G401.6 (cell line): ENCODE results near the gene H19.

Experiments used
- FAIRE-seq: peaks from 2 replicates; lab custom pipeline; 2012; peaks lifted over from hg19 to GRCh38; lab: Jason Lieb, UNC

Gene H19

GRCh38 chr11:1982873-1983600 lies 14.6 kb downstream of the H19 start:
- FAIRE-seq: no peak

- FAIRE-seq: no peak
These were observed 18.0 kb downstream of the H19 start for GRCh38 chr11:1979607-1980006.

- FAIRE-seq: no peak
These were observed 18.7 kb downstream of the H19 start for GRCh38 chr11:1978720-1979473.

- FAIRE-seq: no peak
These were observed 22.5 kb downstream of the H19 start for GRCh38 chr11:1975185-1975584.

- FAIRE-seq: no peak
These were observed 26.7 kb downstream of the H19 start for GRCh38 chr11:1970956-1971355.

GRCh38 chr11:1969776-1970175 lies 27.9 kb downstream of the H19 start:
- FAIRE-seq: no peak

- FAIRE-seq: no peak
These were observed 28.6 kb downstream of the H19 start for GRCh38 chr11:1969035-1969434.

- no peak for FAIRE-seq
These were observed 29.1 kb downstream of the H19 start for GRCh38 chr11:1968454-1969002.

GRCh38 chr11:1967641-1968225 lies 29.9 kb downstream of the H19 start:
- FAIRE-seq: no peak

GRCh38 chr11:1966531-1966930 lies 31.1 kb downstream of the H19 start:
- FAIRE-seq: no peak

- FAIRE-seq: no peak
These were observed 32.7 kb downstream of the H19 start for GRCh38 chr11:1964955-1965354.

- FAIRE-seq: no peak
These were observed 33.3 kb downstream of the H19 start for GRCh38 chr11:1964348-1964747.

GRCh38 chr11:1963864-1964263 lies 33.8 kb downstream of the H19 start:
- no peak for FAIRE-seq

- FAIRE-seq: no peak
These were observed 37.9 kb downstream of the H19 start for GRCh38 chr11:1959786-1960185.

GRCh38 chr11:1958367-1958766 lies 39.3 kb downstream of the H19 start:
- no peak for FAIRE-seq

- FAIRE-seq: peak; percentile 34
These were observed 44.0 kb downstream of the H19 start for GRCh38 chr11:1953489-1954266.

GRCh38 chr11:1952806-1953482 lies 44.7 kb downstream of the H19 start:
- FAIRE-seq: no peak

GRCh38 chr11:1949922-1950321 lies 47.7 kb downstream of the H19 start:
- FAIRE-seq: no peak

GRCh38 chr11:1949302-1949701 lies 48.3 kb downstream of the H19 start:
- FAIRE-seq: no peak

- FAIRE-seq: no peak
These were observed 49.3 kb downstream of the H19 start for GRCh38 chr11:1948389-1948788.

- no peak for FAIRE-seq
These were observed 49.9 kb downstream of the H19 start for GRCh38 chr11:1947592-1948237.
